GM11168 (cell line): ENCODE measurements around the gene PRCC.
"Not testable (repeated sequence)": the region's sequence is repeated elsewhere in the genome, so short reads cannot be mapped to it uniquely, and the experiment has no call there.

Source experiments
- in situ Hi-C: fragments of 300-500 bp; cut with MboI; formaldehyde crosslinking; loops from one replicate; pipeline ENCODE4 v1.12.0; 2022; ENCODE audit warnings: low sequenced_read_pairs; ENCODE audit not compliant: unreplicated experiment

Gene PRCC

DNA sequence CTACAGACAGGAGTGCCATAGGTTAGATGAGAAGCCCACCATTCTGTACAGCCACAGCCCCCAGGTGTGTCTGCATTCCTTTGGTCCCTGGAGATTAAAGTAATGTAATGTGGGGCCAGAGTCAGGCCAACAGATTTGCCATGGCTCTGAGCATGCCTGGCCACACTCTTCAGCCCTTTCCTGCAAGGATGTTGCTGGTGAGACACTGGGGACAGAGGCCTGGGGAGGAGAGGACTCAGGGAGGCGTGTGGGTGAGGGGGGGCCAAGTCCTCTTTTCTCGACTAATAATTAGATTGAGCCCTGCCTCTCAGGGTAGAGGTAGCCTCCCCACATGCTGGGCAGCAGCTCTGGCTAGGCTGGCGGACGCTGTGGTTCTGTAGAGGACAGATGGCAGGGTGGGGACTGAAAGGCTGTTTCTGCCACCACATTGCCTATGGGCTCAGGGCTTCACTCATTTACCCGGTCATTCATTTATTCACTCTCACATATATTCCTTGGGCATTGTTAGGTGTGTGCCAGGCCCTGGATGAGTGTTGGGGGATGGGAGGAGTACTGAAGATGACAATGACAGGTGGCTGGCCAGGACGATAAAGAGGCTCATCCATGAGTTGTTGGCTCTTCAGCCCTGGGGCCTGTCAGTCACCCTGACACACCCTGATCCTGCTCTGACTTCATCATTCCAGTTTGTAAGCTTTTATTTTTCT is 7.1 kb upstream of the PRCC start:
- in situ Hi-C loops: no loop called here

DNA sequence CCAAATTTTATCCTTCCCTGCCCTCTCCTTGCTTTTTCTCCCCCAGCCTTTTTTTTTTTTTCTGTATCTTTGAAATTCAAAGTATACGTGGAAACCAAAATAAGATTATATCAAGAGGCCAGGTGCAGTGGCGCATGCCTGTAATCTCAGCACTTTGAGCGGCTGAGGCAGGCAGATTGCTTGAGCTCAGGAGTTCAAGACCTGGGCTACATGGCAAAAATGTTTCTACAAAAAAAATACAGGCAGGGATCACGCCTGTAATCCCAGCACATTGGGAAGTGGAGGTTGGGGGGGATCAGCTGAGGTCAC is 6.6 kb upstream of the PRCC start:
- in situ Hi-C loops: no loop called here

DNA sequence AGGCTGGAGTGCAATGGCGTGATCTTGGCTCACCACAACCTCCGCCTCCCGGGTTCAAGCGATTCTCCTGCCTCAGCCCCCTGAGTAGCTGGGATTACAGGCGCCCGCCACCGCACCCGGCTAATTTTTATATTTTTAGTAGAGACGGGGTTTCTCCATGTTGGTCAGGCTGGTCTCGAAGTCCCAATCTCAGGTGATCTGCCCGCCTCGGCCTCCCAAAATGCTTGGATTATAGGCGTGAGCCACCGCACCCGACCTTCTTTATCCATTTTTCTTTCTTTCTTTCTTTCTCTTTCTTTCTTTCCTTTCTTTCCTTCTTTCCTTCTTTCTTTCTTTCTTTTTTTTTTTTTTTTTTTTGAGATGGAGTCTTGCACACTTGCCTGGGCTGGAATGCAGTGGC is 2.2 kb upstream of the PRCC start:
- in situ Hi-C loops: not testable (repeated sequence)

DNA sequence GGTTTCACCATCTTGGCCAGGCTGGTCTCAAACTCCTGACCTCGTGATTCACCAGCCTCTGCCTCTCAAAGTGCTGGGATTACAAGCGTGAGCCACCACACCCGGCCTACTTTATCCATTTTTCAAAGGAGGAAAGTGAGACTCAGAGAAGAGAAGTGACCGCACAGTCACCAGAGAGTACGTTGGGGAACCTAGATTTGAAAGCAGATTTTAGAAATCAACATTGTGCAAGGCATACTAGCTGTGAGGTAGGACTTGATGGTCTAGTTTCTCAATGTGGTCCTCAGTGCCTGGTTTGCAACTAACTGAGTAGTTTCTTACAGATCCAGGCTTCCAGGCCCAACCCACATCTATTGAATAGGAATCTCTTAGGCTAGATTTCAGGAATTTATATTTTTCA is 1.7 kb upstream of the PRCC start:
- in situ Hi-C loops: no loop called here

DNA sequence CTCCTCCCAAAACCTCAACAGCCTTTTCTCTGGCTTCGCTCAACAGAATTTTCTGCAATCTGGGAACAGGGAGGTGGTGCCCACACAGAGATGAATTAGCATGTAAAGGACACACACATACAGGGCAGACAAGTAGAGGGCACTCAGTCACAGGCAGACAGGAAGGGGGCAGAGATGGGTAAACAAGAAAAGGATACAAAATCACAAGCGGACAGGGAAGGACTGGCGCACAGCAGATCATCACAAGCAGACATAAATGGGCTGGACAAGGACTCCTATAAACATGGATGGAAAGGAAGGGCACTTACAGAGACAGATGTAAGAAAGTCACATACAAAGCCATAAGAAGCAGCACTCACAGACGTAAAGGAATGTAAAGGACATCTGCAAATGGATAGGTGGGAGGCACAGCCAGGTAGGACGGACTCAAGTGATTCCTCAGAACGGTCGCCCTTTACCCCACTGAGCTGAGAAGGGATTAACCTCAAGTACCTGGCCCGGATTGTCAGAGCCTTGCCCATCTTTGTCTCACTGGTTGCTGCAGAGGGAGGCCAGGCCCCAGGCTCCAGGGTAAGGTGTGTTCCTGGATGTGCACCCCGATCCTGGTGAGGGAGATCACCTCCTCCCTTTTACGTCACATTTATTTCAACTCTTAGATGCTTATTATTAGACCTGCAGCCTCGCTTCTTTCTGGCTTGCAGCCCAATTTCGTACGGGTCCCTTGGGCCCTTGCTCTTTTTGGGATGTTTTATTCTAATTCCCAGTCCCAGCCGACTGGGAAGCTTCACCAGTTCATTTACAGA is 836 bp upstream of the PRCC start:
- in situ Hi-C loops: no loop called here

DNA sequence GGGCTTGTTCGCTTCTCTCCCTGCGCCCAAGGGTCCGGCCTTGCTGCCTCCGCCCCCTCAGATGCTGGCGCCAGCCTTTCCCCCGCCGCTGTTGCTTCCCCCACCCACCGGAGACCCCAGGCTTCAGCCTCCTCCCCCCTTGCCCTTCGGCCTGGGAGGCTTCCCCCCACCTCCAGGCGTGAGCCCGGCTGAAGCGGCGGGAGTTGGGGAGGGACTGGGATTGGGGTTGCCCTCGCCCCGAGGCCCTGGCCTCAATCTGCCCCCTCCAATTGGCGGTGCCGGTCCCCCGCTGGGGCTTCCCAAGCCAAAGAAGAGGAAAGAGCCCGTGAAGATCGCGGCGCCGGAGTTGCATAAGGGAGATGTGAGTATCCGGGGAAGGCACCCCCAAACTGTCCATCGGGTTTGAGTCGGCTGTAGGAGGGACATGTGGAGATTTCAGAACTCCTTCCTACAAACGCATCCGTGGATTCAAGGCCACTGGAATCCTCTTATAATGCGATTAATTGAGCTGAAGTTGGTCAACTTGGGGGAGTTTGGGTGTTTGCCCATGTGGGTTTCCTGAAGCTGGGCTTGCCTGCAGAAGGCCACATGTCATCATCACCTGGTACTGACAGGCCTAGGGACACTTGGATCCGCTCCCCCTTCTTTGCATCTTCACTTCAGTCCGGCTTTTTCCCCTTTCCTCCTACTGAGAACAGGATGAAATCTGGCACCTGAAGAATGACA is 707 bp downstream of the PRCC start:
- in situ Hi-C loops: no loop called here

DNA sequence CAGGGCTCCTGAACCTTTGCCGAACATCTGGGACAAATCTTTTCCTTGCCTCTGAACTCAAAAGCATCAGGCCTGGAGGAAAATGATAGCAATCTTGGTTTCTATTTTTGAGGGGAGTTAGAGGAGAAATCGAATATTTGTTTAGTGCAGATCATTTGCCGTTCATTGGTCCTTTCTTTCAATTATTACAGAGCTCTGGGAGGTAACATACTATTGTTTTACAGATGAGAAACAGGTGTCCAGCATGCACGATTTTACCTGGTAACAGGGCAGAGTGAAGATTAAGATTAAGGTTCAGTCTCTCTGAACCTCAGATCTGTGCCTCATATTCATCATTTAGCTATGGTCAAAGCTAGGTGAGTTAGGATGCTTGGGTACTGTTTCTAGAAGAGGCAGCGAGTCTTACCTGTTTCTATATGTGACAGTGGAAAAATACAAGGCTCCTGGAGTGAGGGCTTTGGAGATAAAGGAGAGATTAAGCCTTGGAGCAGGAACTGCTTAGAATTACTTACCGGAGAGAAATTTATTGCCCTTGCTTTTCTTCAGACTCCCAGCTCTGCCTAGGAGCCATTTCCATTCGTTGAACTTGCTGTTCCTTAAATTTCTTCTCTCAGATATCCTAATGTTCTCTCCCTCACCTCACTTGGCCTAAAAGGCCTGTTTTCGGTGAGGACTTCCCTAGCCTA is 1.4 kb downstream of the PRCC start:
- in situ Hi-C loops: no loop called here

DNA sequence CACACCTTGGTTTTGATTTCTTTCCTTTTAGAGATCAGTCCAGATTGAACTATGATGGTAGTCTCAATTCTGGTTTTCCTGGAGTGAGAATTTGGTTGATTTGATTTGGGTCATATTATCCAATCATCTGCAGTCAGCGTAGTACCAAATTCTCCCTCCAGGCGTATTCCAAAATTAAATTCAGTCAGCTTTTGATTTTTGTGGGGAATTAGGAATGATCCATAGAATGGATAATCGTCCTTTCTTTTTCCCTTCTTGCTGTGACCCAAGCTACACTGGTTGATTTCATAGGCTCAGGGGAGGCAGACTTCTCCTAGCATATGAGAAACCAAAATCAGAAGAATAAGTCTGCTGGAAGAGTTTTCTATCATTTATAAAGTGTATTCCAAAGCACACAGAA is 4.9 kb downstream of the PRCC start:
- in situ Hi-C loops: no loop called here

DNA sequence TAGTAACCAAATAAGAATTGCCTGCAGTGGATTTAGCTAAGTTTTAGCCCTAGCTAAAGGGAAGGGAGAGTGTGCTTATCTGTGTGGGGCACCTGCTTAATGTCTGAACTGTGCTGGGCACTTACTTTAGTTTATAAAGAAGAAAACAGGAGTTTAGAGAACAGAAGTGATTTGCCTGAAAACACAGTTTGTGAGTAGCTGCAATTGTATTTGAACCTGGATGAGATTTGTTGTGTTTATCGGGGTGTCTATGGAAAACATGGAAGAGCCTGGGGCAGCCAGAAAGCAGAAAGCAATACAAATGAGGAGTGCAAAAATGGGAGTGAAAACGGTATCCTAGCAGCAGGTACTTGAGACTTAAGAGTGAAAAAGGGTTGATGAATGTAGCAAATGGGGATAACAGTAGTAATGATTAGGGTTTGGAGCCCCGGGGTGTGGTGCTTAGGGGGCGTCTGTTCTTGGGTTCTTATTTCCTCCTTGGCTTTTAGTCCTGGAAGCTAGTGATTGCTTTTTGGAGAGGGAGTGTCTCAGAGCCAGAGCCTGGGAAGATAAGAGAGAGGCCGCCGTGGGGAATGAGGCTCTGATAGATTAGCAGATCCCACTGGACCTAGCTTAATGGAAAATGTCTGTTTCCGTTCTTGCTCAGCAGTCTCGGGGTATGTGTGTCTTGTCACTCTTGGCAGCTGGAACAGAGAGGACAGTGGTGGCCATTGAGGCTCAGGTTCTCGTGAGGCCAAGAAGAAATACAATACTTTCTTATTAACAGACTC is 5.6 kb downstream of the PRCC start:
- in situ Hi-C loops: no loop called here

DNA sequence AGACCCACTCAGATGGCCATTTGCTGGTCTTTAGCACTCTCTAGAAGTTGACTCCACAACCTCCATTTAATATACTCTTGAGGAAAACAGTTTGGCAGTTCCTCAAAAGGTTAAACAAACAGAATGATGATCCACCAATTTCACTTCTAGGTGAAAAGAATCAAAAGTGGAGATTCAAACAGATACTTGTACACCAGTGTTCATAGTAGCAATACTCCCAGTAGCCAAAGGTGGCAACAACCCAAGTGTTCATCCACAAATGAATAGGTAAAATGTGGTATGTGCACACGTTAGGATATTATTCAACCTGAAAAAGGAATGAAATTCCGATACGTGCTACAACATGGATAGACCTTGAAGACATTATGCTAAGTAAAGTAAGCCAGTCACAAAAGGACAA is 6.3 kb downstream of the PRCC start:
- in situ Hi-C loops: no loop called here

DNA sequence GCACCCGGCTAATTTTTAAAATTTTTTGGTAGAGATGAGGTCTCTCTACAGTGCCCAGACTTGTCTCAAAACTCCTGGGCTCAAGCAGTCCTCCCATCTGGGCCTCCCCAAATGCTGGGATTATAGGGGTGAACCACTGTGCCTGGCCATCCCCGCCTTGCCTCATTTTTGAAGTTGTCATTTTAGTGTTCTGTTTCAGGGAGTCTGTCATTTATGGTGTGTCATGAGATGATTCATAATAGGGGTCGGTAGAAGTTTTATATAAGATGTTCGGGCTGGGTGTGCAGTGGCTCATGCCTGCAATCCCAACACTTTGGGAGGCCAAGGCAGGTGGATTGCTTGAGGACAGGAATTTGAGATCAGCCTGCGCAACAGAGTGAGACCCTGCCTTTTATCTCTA is 8.5 kb downstream of the PRCC start:
- in situ Hi-C loops: no loop called here

DNA sequence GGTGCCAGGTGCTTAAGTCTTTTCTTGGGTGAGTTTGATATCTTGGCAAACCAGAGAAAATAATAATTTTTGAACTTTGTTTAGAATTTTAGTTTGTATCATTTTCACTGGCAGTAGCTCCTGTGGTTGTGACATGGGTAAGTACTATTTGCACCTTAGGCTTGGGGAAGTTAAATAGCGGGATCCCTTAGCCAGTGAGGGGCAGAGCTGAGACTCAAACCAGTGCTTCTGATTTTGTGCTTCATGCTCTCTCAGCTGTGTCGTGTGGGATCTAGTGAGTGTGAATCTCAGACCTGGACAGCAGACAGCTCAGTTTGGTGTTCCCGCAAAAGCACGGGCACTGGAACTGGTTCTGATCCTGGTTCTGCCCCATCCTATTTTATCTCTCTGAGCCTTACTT is 9.6 kb downstream of the PRCC start:
- in situ Hi-C loops: no loop called here

DNA sequence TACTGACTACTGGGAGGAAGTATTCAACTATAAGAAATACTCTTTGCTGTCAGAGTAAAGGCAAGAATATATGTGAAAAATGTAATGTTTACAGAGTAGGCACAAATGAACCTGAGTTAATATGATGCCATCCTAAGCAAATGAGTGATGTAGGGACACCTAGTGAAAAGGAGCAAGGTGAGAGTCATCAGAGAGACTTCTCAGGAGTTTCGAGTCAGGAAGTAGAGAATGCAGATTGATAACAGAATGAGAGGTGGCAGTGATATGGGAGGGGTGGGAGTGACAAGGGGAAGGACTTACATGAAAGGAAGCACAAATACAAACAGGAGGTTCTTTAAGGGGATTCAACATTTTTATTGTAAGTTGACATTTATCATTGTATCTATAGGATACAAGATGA is 10.2 kb downstream of the PRCC start:
- in situ Hi-C loops: no loop called here

DNA sequence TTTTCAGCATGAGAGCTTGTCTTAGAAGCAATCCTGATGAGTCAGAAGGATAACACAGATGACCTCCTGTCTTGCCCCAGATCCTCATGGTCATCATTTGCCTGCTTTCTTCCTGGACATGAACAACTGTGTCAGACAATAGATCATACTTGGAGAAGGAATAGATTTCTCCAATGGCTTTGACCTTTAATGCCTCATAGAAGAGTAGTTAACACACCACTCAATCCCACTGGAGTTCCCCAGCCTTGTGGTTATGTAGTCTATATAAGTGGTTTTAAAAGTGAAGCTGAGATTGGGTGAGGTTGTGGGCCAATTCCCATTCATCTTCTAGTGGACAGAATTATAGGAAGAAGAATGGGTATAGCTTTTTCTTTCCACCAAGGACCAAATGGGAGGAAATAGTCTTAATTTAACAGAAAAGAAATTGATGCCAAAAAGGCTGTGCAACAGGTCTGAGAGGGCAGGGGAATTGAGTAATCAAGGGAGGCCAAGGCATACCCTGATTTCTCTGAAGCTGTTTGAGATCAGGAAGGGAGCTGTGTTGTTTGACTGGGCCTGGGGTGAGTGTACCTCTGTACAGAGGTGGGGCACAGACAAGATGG is 14.4 kb downstream of the PRCC start:
- in situ Hi-C loops: no loop called here

DNA sequence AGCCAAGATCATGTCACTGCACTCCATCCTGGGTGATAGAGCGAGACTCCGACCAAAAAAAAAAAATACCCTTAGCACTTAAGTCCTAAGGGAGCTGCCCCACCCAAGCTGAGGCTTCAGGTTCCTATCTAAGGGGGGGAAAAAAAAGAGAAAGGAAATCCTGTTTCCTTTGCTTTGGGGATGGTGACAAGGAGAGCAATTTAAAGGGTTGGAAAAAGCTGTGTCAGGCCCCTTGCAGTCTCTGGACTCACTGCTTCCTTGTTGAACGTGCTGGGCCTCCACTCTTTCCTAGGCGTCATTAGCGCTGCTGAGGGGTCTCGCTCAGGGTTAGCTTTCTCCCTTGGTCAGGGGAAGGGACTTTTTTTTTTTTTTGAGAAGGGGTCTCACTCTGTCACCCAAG is 18.1 kb downstream of the PRCC start:
- in situ Hi-C loops: no loop called here

DNA sequence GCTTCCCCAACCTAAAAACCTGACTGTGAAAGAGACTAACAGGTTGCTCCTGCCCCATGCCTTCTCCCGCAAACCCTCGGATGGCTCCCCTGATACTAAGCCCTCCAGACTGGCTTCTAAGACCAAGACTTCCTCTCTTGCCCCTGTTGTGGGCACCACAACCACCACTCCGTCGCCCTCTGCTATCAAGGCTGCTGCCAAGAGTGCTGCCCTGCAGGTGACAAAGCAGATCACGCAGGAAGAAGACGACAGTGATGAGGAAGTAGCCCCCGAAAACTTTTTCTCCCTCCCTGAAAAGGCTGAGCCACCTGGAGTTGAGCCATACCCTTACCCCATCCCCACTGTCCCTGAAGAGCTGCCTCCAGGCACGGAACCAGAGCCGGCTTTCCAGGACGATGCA is 19.3 kb downstream of the PRCC start:
- in situ Hi-C loops: no loop called here

DNA sequence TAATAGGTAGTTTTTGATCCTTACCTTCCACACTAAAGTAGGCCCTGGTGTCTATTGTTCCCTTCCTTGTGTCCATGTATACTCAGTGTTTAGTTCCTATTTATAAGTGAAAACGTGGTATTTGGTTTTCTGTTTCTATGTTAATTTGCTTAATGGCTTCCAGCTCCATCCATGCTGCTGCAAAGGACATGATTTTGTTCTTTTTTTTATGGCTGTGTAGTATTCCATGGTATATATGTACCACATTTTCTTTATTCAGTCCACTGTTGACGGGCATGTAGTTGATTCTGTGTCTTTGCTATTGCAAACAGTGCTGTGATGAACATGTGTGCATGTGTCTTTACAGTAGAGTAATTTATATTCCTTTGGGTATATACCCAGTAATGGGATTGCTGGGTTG is 20.8 kb downstream of the PRCC start:
- in situ Hi-C loops: no loop called here

DNA sequence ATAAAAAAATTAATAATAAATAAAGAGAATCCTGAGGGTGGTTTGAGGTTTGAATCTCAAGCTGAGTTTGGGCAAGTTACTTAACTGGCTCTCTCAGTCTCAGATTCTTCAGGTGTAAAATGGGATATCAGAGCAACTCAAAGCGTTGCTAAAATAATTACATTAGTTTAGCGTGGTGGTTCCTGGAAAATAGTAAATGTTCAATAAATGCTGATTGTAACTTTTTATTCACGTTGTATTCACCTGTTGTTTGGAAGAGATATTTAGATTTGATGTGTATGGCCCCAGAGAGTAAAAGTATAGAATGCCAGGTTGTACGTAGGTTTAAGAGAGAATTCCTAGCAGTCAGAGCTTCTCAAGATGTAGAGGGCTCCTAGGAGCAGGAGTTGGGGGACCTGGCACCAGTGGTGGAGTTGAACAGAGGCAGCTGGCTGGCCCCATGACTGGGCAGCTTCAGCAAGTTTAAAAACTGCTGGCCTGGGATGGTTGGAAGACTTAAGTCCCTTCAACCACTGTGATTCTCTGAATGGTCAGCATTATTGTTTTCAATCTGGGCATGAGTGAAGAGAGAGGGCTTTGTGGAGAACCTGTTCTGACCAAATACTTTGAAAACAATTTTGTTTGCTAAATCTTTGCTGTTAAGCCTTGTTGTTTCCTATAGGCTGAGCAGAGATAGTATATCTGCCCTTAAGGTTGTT is 22.4 kb downstream of the PRCC start:
- in situ Hi-C loops: no loop called here
